HG02840 (cell line): ENCODE data around the gene PDGFRB.

Experiments used
- ATAC-seq: cut with Tn5 transposase; IDR thresholded peaks from one replicate; pipeline ENCODE4 v1.9.1; 2021; ENCODE audit warnings: mild to moderate bottlenecking, moderate library complexity, moderate number of reproducible peaks; ENCODE audit not compliant: unreplicated experiment, low FRiP score

The PDGFRB gene

DNA sequence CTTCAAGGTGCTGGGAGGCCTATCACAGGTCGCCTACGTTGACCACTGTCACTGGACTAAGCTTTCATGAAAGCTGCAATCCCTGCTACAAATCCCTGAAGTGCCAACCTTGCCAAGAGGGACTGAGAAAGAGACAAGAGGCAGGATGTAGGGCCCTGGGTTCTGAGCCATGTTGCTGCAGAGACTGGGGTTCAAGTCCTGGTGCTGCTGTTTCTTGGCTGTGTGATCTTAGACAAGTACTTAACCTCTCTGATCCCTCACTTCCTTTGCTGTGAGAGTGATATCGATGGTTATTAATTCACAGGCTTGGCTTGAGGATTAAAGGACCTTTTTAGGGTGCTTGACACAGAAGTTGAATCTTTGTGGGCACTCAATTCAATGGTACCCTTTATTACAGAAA, 84.8 kb downstream of the PDGFRB start:
- no peak for ATAC-seq

DNA sequence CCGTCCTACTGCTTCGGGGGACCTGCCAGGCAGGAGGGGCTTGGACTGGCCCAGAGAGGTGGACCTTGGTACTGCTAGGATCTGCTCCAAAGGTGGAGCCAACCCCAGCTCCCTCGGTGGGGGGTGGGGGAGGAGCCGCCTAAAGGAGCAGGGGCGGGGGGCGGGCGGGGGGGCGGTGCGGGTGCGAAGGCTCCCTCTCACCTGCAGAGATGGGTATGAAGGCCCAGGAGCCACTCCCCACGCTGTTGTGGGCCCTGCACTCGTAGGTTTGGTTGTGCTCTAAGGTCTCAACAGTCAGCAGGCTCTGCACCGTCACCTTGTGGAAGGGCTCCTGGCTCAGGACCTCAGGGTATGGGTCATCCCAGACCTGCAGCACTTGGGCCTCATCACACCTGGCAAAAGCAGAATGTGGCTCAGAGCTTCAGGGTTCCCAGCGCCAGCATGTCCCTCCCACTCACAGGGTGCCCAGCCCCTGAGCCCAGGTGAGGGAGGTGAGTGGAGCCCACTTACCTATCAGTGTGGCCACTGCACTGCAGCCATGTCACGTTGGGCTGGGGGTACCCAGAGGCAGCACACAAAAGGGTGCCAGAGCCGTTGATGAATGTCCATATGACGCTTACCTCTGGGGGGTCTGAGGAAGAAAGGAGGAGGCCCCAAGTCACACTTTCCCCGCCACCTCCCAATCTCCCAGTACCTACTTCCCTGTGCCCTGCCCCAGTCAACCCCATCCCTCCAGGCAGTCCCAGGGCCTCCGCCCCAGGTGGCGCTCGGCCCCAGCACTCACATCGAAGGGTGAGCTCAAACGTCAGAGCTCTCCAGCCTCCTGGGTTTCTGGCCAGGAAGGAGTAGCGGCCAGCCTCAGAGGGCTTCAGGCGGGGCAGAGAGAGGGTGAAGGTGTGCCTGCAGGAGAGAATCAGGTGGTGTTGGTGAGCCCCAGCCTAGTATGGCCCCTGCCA, 85.7 kb downstream of the PDGFRB start:
- no peak for ATAC-seq

DNA sequence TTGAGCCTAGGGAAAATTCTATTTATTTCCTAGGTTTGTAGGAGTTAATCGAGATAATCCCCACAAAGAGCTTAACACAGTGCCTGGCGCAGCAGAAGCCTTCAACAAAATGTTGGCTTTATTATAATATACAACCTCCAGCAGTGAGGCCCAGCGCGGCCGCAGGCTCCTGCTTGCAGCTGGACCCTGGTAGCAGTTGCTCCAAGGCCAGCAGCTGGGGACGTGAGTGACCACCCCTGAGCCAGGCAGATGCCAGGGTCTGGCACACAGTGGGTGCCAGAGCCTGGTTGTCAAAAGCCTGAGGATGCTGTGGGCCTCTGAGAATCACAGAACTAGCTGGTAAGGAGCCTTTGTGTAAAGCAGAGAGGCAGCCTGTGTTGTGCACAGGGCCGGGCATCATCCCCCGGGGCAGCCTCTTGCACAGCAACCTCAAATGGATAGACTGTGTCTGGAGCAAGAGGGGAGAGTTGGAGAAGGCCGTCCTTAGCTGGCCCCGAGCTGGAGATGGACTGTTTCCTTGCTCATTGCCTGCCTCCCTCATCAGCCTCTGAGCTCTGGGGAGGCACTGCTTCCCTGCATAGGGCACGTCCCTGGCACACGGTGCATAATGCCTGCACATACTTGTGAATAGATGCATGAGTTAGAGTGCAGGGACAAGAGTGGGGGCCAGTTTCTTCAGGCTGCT, 86.5 kb downstream of the PDGFRB start:
- ATAC-seq, result no peak

DNA sequence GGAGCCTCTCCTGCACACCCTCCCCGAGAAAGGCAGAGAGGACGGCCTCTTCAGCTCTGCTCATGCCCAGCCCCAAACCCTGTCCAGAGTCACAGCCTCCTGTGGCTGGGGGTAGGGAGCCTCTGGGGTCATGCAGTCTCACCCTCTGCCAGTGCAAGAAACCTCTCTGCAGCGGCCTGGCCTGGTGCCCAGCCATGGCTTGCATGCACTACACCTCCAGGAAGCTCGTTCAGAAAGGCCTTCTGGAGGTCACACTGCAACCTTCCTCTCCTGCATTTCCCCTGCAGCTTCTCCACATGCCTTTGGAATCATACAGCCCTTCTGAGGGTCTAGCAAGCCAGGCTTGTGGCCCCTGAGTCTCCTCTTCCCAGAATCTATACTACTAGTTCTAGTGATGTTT, 87.2 kb downstream of the PDGFRB start:
- no peak for ATAC-seq

DNA sequence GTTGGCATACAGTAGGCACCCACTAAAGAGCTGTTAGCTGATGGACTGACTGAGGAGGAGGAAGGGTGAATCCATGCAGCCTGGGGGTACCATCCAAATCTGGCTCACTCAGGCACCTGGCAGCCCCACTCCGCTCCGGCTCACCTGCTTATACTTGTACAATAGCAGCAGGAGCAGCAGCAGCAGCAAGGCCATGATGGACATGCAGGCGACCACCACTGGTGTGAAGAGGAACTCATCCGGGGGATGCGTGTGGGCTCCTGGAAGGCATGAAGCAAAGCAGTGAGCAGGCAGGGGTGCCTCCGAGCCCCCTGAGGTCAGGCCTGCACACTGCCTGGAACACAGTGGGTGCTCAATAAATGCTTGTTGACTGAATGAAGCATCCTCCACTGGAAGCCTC, 87.6 kb downstream of the PDGFRB start:
- no peak for ATAC-seq

DNA sequence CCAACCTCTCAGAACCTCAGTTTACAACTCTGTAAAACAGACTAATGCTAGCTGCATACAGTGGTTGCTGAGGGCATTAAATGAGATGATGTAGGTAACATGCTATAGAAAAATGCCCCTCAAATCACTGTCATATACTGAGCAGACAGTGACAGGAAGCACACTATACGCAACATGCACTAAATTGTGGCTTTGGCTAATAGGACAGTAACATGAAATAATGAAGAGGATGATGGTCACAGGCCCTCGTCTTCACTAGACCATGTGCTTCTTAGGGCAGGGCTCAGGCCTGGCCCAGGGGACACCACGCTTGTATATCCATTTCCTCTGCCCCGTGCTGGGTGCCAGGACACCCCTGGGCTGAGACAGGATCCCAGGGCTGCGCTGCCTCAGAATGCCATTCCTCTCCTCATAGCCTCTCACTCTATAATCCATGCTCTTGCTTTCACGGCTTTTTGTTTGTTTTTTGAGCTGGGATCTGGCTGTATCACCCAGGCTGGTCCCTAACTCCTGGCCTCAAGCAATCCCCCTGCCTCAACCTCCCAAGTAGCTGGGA, 88.2 kb downstream of the PDGFRB start:
- ATAC-seq, result no peak

DNA sequence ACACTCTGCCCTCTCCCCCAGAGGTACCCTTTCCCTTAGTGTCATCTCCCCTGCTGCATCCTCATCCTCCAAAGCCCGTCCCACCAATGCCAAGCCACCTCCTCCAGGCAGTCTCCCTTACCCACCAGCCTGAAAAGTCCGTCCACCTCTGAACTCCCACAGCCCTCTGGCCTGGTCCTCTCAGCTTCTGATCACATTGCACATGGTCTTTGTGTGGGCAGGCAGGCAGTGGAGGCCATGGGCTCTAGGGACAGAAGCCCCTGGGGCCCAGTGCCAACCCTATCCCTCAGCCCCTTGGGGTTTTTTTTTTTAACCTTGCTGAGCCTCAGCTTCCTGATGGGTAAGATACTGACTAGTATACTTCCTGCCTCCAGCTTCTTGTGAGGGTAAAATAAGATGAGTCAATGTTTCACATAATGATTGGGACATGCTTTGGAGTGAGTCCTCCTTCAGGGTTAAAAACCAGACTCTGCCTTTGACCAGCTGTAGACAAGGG, 88.7 kb downstream of the PDGFRB start:
- no peak for ATAC-seq

DNA sequence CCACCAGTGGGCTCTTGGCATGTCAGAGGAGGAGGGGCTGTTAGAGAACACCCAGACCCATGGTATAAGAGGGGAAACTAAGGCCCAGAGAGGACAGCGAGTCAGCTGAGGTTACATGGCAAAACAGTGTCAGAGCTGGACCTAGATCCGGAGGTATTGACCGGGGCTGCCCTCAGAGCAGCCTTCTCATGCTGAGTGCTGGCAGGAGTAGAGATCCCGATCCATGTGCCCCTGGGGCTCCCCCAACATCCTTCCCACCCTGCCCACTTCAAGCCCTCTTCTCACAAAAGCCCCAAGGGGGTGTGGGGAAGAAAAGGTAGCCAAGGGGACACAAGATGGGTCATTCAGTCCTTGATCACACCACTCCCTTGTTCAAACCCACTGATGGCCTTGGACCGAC, 89.2 kb downstream of the PDGFRB start:
- ATAC-seq, result no peak

DNA sequence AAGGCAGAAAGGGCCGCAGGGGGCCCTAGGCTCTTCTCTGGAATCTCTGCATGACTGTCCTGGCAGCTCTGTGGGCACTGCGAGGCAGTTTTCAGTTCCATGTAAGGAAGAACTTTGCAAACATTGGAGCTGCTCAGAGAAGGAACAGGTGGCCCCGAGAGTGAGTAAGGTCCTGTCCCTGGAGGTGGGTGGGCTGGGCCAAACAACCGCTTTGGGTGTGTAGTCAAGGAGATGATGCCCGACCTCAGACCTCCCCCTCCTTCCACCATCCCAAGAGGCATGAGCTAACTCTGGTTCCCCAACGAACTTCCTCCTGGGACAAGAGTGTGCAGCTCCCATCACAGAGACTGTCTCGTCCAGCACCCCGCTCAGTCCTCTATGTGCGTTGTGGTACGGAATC, 89.8 kb downstream of the PDGFRB start:
- no peak for ATAC-seq

DNA sequence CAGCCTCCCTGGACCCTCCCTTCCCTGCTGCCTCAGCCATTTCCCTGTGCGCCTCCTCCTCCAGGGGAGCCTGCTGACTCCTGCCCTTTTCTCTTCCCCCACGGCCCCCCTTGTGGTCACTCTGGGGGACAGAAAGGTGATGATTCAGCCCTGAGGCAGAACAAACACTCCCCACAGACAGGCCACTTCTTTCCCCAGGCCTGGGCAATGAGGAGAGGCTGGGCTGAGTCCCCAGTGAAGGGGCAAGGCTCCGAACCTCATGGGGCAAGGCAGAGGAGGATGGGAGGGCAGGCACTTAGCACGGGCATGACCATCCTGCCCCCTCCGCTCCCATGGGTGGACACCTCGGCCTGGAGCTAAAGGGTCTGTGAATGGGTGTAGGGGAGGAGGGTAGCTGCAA, 90.3 kb downstream of the PDGFRB start:
- ATAC-seq, result no peak

DNA sequence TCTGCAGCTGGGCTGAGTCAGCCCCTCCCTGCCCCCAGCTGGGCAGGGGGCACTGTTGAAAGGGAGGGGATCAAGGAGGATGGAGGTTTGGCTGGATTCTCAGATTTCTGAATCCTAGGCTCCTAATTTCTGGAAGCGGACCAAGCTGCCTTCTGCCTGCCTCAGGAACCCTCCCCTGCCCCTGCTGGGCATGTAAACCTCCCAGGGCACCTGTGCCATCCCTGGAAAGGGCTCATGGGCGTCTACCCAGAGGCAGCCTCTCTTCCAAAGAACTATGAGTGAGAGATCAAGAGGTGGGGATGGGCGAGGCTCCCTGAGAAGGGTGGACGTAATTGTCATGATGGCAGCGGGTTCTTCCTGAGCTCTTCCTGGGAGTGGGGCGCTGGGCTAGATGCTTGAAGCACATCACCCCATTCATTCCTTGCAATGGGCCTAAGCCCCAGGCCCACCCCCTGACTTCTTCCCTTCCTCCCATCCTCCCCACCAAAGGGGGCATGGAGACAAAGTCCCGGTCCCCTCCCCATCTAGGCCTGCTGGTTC, 90.9 kb downstream of the PDGFRB start:
- no peak for ATAC-seq
